ENCODE data around the gene ARHGAP6.

ARHGAP6 gene

GRCh38 chrX:11666164-11666563 lies 444 bp upstream of the ARHGAP6 start:
- TF ChIP-seq ZFX (IDR thresholded peaks at IDR 0.05): no peak
- no peak for TF ChIP-seq CTCF (conservative IDR thresholded peaks at IDR 0.05)
- no peak overlapping the region for H3K27ac ChIP-seq

- TF ChIP-seq CTCF (conservative IDR thresholded peaks at IDR 0.05) (no peak), ZFX (IDR thresholded peaks at IDR 0.05) (no peak)
- no peak overlapping the region for H3K27ac ChIP-seq
Observed at GRCh38 chrX:11664211-11665167, 1.2 kb downstream of the ARHGAP6 start.

GRCh38 chrX:11663875-11664210 lies 1.9 kb downstream of the ARHGAP6 start:
- no peak overlapping the region for H3K27ac ChIP-seq
- TF ChIP-seq ZFX (IDR thresholded peaks at IDR 0.05): no peak
- TF ChIP-seq CTCF (conservative IDR thresholded peaks at IDR 0.05): no peak

GRCh38 chrX:11655282-11656015 lies 10.3 kb downstream of the ARHGAP6 start:
- TF ChIP-seq CTCF (conservative IDR thresholded peaks at IDR 0.05) (no peak), ZFX (IDR thresholded peaks at IDR 0.05) (no peak)
- no peak overlapping the region for H3K27ac ChIP-seq

- H3K27ac ChIP-seq: no peak overlapping the region
- TF ChIP-seq ZFX (IDR thresholded peaks at IDR 0.05): no peak
- TF ChIP-seq CTCF (conservative IDR thresholded peaks at IDR 0.05): no peak
Observed at GRCh38 chrX:11648705-11649519, 16.8 kb downstream of the ARHGAP6 start.

- no peak for TF ChIP-seq CTCF (conservative IDR thresholded peaks at IDR 0.05)
- no peak for TF ChIP-seq ZFX (IDR thresholded peaks at IDR 0.05)
- no peak overlapping the region for H3K27ac ChIP-seq
Observed at GRCh38 chrX:11647138-11647537, 18.6 kb downstream of the ARHGAP6 start.

All from C4-2B (cell line).